Fibroblast of skin of left biceps (primary cell): ENCODE measurements around the gene TTC28.

Experiments used
- DNase-seq, 2 experiments: peaks; one replicate each; pipeline ENCODE4 v3.0.0-alpha.2; 2013; ENCODE audit warnings: low read depth in 2 of 2

TTC28 gene

GRCh38 chr22:28008056-28008455 lies 671.6 kb downstream of the TTC28 start:
- DNase-seq = no peak

GRCh38 chr22:28006271-28006670 lies 673.4 kb downstream of the TTC28 start:
- DNase-seq = no peak

GRCh38 chr22:28005513-28005912 lies 674.1 kb downstream of the TTC28 start:
- DNase-seq = no peak

GRCh38 chr22:28004021-28004420 lies 675.6 kb downstream of the TTC28 start:
- DNase-seq = no peak

- DNase-seq = no peak
Measured at GRCh38 chr22:28002863-28003565, 676.6 kb downstream of the TTC28 start.

GRCh38 chr22:28002181-28002700 lies 677.4 kb downstream of the TTC28 start:
- no peak for DNase-seq

- no peak for DNase-seq
Measured at GRCh38 chr22:28001171-28001835, 678.3 kb downstream of the TTC28 start.

GRCh38 chr22:28000361-28000760 lies 679.3 kb downstream of the TTC28 start:
- DNase-seq = no peak

GRCh38 chr22:27999876-28000275 lies 679.8 kb downstream of the TTC28 start:
- DNase-seq = no peak

GRCh38 chr22:27998511-27999410 lies 680.9 kb downstream of the TTC28 start:
- DNase-seq = no peak

GRCh38 chr22:27997538-27997937 lies 682.1 kb downstream of the TTC28 start:
- DNase-seq = no peak

- no peak for DNase-seq
Measured at GRCh38 chr22:27996981-27997380, 682.7 kb downstream of the TTC28 start.

- DNase-seq = no peak
Measured at GRCh38 chr22:27996529-27996925, 683.1 kb downstream of the TTC28 start.

GRCh38 chr22:27995801-27996528 lies 683.7 kb downstream of the TTC28 start:
- no peak for DNase-seq

GRCh38 chr22:27994481-27995331 lies 684.9 kb downstream of the TTC28 start:
- no peak for DNase-seq

- DNase-seq = no peak
Measured at GRCh38 chr22:27993774-27994350, 685.8 kb downstream of the TTC28 start.

GRCh38 chr22:27993201-27993635 lies 686.4 kb downstream of the TTC28 start:
- no peak for DNase-seq

GRCh38 chr22:27992294-27993165 lies 687.1 kb downstream of the TTC28 start:
- DNase-seq = no peak
